Activated CD8-positive, alpha-beta T cell treated with anti-CD3 and anti-CD28 coated beads, Interleukin-2, amount 10 ng/mL, durations not matched to agents 7 days and 5 days (primary cell): ENCODE results near the gene FBXO44. TPM values are rescaled to one million over a fixed set of nuclear protein-coding genes. Genes with fewer than 3 reads are reported as not detected.

ENCODE experiments used
- ATAC-seq: fragments of 150-1000 bp; cut with Tn5 transposase; one replicate; pipeline ENCODE4 v1.10.0; 2021; ENCODE audit warnings: moderate library complexity
- CTCF ChIA-PET: fragments of 350-600 bp; sonication (Branson Sonifier 250); formaldehyde crosslinking; loops from one replicate; lab custom pipeline; 2021; ENCODE audit warnings: antibody characterized with exemption; lab: Charles Lee
- POLR2A ChIA-PET: fragments of 350-600 bp; sonication (Branson Sonifier 250); formaldehyde crosslinking; loops from one replicate; lab custom pipeline; 2021; ENCODE audit warnings: antibody characterized with exemption; lab: Charles Lee
- DNase-seq: peaks from one replicate; pipeline ENCODE4 v3.0.0-alpha.2; 2020
- H3K27ac Mint-ChIP-seq: one replicate; pipeline ENCODE4 v1.8.0; 2021; ENCODE audit warnings: mild to moderate bottlenecking, mixed read lengths
- H3K27me3 Mint-ChIP-seq: one replicate; pipeline ENCODE4 v1.8.0; 2021; ENCODE audit warnings: low read depth, mixed read lengths
- H3K36me3 Mint-ChIP-seq: one replicate; pipeline ENCODE4 v1.8.0; 2021; ENCODE audit warnings: low read depth, mixed read lengths
- H3K4me1 Mint-ChIP-seq: one replicate; pipeline ENCODE4 v1.8.0; 2021; ENCODE audit warnings: low read depth, mixed read lengths
- H3K4me3 Mint-ChIP-seq: one replicate; pipeline ENCODE4 v1.8.0; 2021; ENCODE audit warnings: mild to moderate bottlenecking, mixed read lengths
- H3K9me3 Mint-ChIP-seq: one replicate; pipeline ENCODE4 v1.8.0; 2022; ENCODE audit warnings: mixed read lengths; ENCODE audit not compliant: insufficient read depth
- total RNA-seq, 2 experiments: library from RNA; stranded (reverse); gene quantifications; one replicate each; pipeline ENCODE4 v1.2.3, GENCODE V29; 2021

Gene FBXO44
- total RNA-seq, 2 experiments from 2014 or later, result 39.7 to 42.3 TPM

DNA sequence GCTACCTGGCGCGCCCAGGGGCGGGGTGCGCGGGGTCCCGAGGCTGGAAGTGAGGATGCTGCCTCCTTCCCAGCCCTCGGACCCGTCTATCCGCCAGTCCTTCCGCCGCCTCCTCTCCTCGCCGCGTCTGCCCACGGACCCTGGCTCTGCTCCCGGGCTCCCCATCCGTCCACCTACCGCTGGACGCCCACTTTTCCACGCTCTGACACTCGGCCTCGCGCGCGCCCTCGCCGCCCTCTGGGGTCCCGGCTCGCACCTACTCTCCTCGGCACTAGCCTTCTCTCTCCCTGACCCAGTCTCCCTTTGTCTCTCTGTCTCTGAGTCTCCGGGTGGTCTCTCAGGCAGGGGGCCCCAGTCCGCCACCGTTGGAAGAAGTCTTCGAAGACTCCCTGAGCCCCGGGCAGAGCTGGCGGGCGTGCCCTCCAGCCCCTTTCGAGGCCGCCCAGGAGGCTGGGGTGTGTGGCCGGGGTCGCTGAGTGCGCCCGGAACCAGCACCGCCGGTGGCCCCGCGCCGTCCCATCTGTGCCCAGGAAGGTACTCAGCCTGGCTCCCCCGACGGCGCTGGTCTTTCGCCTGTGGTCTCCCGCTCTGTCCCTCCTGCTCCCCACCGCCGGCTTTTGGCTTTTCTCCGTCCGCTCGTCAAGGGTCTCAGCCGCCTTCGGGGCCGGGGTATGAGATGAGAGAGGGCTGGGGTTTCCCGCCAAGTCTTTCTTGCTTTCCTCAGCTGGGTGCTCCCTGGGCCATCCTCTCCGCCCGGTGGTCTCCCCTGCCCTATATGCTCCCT lies 37.4 kb downstream of the FBXO44 start:
- Mint-ChIP-seq H3K9me3 (no peaks in the 10 kb centered on the region), H3K27me3 (peaks cover 41% of the 10 kb centered on the region), H3K4me3 (peak overlapping the region; percentile 71), H3K4me1 (peaks cover 38% of the 10 kb centered on the region), H3K27ac (peak overlapping the region; percentile 91), H3K36me3 (peaks cover 1% of the 10 kb centered on the region)
- ChIA-PET CTCF (interaction anchor here (0.7 to 1.2 kb wide), 2 partner anchors 27 kb away, joined by 5 to 8 read pairs; no protein-coding TSS in a partner anchor), POLR2A (interaction anchor here (0.7 to 1.2 kb wide), 3 partner anchors 11 to 216 kb away, joined by 3 to 7 read pairs (median 4); partner anchors contain the start of gene MAD2L2)
- DNase-seq (no peak), ATAC-seq (peak; percentile 12)

DNA sequence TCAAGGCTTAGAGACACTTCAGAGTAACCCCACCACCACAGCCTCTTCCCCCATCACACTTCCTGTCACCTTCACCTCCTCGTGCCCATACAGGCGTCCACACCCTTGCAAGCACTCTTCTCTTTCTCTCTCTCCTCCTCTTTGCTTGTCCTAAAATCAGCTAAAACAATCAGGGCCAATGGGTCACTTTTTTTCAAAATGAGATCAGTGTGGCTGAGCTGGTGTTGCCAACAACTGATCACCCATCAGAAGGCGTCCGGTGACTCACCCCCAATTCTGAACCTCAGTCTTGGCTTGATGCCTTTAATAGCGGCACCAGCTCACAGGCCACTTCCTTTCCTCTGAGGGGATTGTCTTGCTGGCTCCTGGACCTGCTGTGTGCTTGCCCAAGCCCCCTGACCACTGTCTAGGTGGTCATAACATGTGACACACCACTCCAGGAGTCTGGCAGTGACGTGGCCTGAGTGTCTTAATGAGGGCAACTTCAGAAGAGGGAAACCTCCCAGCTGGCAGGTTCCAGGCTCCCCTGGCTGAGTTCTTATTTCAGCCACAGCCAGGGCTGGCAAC lies 38.4 kb downstream of the FBXO44 start:
- peak overlapping the region; percentile 71 for H3K4me3 Mint-ChIP-seq
- no peaks in the 10 kb centered on the region for H3K9me3 Mint-ChIP-seq
- H3K27ac Mint-ChIP-seq, result peak overlapping the region; percentile 91
- peaks cover 1% of the 10 kb centered on the region for H3K36me3 Mint-ChIP-seq
- peak; percentile 67 for ATAC-seq
- H3K27me3 Mint-ChIP-seq, result peaks cover 35% of the 10 kb centered on the region
- CTCF ChIA-PET, result interaction anchor here (0.7 to 1.4 kb wide), 4 partner anchors 11 to 28 kb away, joined by 3 to 8 read pairs (median 4); no protein-coding TSS in a partner anchor
- DNase-seq, result peak; percentile 74
- POLR2A ChIA-PET, result interaction anchor here (0.9 to 1.5 kb wide), 4 partner anchors 12 to 217 kb away, joined by 3 to 7 read pairs (median 5); partner anchors contain the start of genes FBXO6 and MAD2L2
- H3K4me1 Mint-ChIP-seq, result peaks cover 45% of the 10 kb centered on the region

DNA sequence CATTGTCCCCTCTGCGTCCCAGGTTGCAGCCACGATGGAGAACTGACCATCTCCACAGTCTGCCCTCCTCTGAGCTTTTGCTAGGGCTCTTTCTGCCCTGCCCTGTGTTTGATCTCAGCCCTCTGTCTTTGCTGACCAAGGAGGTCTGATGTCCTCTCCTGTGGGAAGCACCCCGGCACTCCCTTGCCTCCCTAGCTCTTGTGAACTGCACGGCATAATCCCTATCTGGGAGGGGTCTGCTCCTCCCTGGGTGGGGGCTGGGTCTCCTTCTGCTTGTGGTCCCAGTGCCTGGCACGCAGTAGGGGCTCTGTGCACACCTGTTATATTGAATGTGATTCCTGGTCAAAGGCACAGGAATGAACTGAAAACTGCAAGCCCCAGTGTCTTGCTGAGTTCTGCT lies 39.2 kb downstream of the FBXO44 start:
- Mint-ChIP-seq H3K27me3 (peaks cover 37% of the 10 kb centered on the region), H3K36me3 (peaks cover 1% of the 10 kb centered on the region), H3K4me3 (peak overlapping the region; percentile 29), H3K27ac (peak overlapping the region; percentile 91), H3K4me1 (peaks cover 49% of the 10 kb centered on the region), H3K9me3 (no peaks in the 10 kb centered on the region)
- ChIA-PET CTCF (interaction anchor here (0.9 to 1.4 kb wide), 2 partner anchors 12 to 17 kb away, joined by 3 to 4 read pairs; no protein-coding TSS in a partner anchor), POLR2A (interaction anchor here (0.5 to 1.6 kb wide), 4 partner anchors 13 to 216 kb away, joined by 3 to 7 read pairs (median 6); partner anchors contain the start of gene MAD2L2)
- no peak for ATAC-seq
- DNase-seq, result no peak

DNA sequence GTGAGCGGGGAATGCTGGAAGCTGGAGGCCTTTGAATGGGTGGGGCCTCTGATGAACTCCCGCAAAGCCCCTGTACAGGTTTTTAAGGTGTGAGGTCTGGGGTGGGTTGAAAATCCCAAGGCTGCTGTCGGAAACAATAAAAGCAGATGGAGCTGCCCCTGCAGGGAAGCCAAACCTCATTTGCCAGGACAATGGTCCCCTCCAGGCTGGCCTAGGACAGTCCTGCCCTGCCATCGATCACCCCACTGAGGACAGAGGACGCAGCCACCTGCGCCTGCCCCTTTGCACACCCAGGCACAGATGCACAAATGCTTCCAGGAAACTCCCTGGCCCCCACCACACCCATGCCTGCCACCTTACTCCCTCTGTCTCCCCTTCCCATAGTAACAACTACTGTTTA lies 41.2 kb downstream of the FBXO44 start:
- Mint-ChIP-seq H3K36me3 (peaks cover 1% of the 10 kb centered on the region), H3K4me1 (peaks cover 36% of the 10 kb centered on the region), H3K27me3 (peaks cover 26% of the 10 kb centered on the region), H3K27ac (no peak overlapping the region), H3K9me3 (no peaks in the 10 kb centered on the region), H3K4me3 (no peak overlapping the region)
- DNase-seq (no peak), ATAC-seq (no peak)
- CTCF ChIA-PET, result interaction anchor here (1.4 to 2.8 kb wide), 2 partner anchors 14 to 24 kb away, joined by 3 to 7 read pairs; no protein-coding TSS in a partner anchor
- POLR2A ChIA-PET, result interaction anchor here (1.0 kb wide), 1 partner anchor 214 kb away, joined by 3 read pairs; no protein-coding TSS in a partner anchor

DNA sequence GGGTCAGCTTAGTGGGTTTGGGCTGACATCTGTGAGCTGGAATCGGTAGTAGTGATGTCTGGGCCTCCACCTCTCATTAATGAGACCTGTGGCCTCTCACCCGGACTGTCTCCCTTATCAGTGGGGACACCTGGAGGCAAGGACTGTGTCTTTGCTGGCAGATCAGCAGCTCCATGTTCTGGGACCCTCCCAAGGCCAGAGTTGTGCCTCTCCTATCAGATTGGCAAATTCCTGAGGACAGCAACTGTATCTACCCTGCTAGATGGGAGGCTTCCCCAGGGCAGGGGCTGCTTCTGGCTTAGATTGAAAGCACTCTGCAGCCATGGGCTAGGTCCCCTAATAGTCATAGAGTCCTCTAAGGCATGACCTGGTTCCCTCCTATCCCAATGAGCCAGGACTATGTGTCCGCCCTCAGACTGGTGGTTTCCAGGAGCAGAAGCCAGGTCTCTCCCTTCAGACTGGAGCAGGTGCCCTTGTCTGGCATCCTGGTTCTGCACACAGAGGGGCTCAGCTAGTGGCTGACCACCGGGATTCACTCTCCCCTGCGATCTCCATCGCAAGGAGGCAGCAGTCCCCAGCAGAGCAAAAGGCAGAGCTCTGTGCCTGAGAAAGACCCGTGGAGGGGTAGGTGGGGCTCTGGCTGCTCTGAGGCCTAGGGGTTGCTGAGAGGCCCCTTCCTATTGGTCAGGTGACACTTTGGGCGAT lies 42.7 kb downstream of the FBXO44 start:
- POLR2A ChIA-PET, result interaction anchor here (1.0 kb wide), 1 partner anchor 213 kb away, joined by 3 read pairs; no protein-coding TSS in a partner anchor

DNA sequence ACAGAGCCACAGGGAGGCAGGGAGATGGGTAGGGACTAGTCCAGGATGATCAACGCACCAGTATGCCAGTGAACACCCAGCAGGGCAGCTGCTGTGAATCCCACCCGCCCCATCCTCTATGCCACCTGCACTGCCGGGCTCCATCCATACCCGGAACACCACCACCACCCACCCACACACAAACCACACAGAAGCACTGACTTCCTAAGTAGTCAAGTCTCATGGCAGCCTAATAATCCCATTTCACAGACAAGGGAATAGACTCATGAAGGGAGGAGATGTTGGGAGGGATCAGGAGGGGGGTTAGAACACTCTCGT lies 43.2 kb downstream of the FBXO44 start:
- H3K27ac Mint-ChIP-seq, result no peak overlapping the region
- peaks cover 1% of the 10 kb centered on the region for H3K36me3 Mint-ChIP-seq
- no peak for ATAC-seq
- ChIA-PET CTCF (interaction anchor here (1.5 to 2.5 kb wide), 2 partner anchors 10 to 21 kb away, joined by 3 to 8 read pairs; no protein-coding TSS in a partner anchor), POLR2A (no interaction called here)
- H3K27me3 Mint-ChIP-seq, result peaks cover 19% of the 10 kb centered on the region
- H3K4me1 Mint-ChIP-seq, result peaks cover 27% of the 10 kb centered on the region
- no peak for DNase-seq
- no peak overlapping the region for H3K4me3 Mint-ChIP-seq
- H3K9me3 Mint-ChIP-seq, result no peaks in the 10 kb centered on the region

More for the DNA sequence above, 42.7 kb downstream of the FBXO44 start:
- Mint-ChIP-seq H3K36me3 (peaks cover 1% of the 10 kb centered on the region), H3K4me3 (no peak overlapping the region), H3K9me3 (no peaks in the 10 kb centered on the region), H3K27me3 (peaks cover 23% of the 10 kb centered on the region), H3K4me1 (peaks cover 32% of the 10 kb centered on the region), H3K27ac (no peak overlapping the region)
- ATAC-seq, result no peak
- CTCF ChIA-PET, result interaction anchor here (1.5 to 2.8 kb wide), 3 partner anchors 11 to 22 kb away, joined by 3 to 8 read pairs (median 7); no protein-coding TSS in a partner anchor
- no peak for DNase-seq

DNA sequence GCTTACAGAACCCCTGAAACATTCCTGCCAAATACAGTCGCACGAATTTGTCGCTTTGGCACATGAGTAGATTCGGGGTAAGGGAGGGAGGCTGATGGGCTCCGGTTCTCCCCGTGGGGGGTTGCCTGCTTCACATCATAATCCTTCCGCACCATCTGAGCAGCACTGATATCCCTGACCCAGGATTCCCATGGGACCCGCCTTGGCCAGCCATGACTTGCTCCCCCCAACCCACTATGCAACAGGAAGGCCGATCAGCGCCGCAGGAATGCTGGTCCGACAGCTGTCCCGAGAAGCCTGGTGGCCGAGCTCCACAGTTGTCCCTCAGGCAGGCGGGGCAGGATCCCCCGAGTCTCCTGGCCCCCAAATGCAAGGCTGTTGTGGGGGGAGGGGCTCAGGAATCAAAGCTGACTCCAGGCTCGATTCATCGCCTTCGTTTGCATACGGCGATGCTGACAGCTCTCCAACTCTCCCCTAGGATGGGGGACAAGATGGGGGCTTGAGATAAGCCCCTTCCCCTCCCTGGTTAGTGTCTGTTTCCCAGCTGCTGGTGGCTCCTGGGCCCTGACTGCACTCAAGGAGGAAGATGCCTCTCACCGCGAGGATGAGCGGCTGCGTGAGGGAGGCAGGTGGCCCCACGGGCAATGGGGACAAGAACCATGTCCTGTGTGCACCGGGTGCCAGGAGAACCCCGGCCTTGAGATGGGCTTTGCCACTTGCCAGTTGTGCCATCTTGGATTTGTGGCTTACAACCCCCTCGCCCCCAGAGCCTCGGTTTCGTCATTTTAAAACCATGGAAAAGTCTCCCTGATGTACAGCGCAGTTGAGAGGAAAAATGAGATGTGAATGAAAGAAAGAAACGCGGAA lies 46.2 kb downstream of the FBXO44 start:
- DNase-seq (no peak), ATAC-seq (no peak)
- no peaks in the 10 kb centered on the region for H3K36me3 Mint-ChIP-seq
- CTCF ChIA-PET, result interaction anchor here (0.8 to 1.4 kb wide), 2 partner anchors 19 to 36 kb away, joined by 3 to 4 read pairs; partner anchors contain the start of gene MAD2L2
- H3K27me3 Mint-ChIP-seq, result peaks cover 24% of the 10 kb centered on the region
- H3K9me3 Mint-ChIP-seq, result no peaks in the 10 kb centered on the region
- no peak overlapping the region for H3K4me3 Mint-ChIP-seq
- H3K4me1 Mint-ChIP-seq, result peaks cover 21% of the 10 kb centered on the region
- POLR2A ChIA-PET, result interaction anchor here (1.2 to 1.7 kb wide), 2 partner anchors 41 to 208 kb away, joined by 3 to 5 read pairs; no protein-coding TSS in a partner anchor
- no peak overlapping the region for H3K27ac Mint-ChIP-seq

DNA sequence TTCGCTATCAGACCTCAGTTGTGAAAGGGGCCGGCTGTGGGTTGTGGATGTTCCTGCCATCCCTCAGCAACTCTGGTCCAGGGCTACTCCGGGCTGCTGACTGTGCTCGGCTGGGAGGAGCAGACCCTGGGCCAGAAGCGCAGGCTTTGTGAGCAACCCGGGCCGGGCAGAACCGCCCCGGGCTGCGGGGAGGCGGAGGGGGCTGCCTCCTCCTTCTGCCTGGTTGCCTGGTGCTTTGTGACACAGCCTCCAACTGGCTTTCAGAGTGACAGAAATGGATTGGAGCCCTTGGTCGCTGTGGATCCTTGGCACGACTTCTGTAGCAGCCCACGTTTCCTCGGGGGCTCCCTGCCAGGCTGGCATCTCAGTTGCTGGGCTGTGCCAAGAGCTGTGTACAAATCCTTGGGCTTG lies 46.9 kb downstream of the FBXO44 start:
- ChIA-PET CTCF (no interaction called here), POLR2A (interaction anchor here (1.2 to 1.7 kb wide), 2 partner anchors 42 to 207 kb away, joined by 3 to 5 read pairs; no protein-coding TSS in a partner anchor)
- H3K4me1 Mint-ChIP-seq, result peaks cover 21% of the 10 kb centered on the region
- DNase-seq (no peak), ATAC-seq (no peak)
- no peaks in the 10 kb centered on the region for H3K36me3 Mint-ChIP-seq
- no peak overlapping the region for H3K4me3 Mint-ChIP-seq
- H3K27me3 Mint-ChIP-seq, result peaks cover 24% of the 10 kb centered on the region
- no peak overlapping the region for H3K27ac Mint-ChIP-seq
- no peaks in the 10 kb centered on the region for H3K9me3 Mint-ChIP-seq

DNA sequence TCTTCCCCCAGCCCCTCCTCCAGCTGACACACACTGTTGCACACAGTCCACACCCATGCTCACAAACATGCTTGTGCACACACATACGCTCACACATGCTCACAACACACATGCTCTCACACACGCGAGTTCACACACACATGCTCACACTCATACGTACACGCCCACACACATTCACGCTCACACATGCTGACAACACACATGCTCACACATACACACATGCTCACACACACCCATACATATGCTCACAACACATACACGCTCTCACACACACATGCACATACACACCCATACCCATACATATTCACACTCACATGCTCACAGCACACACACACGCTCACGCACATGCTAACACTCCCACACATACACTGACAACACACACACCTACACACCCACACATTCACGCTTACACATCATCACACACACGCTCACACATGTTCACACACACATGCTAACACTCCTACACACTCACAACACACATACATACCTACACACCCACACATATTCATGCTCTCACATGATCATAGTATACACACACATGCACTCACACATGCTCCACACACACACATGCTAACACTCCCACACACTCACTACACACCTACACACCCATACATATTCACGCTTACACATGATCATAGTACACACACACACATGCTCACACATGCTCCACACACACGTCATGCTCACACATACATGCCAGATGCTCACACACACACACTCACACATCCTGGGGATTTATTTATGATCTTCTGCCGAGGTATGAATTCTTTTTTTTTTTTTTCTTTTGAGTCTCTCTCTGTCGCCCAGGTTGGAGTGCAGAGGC lies 47.5 kb downstream of the FBXO44 start:
- ChIA-PET POLR2A (no interaction called here), CTCF (no interaction called here)
- peaks cover 24% of the 10 kb centered on the region for H3K27me3 Mint-ChIP-seq
- ATAC-seq (no peak), DNase-seq (no peak)
- H3K36me3 Mint-ChIP-seq, result no peaks in the 10 kb centered on the region
- no peak overlapping the region for H3K27ac Mint-ChIP-seq
- H3K4me3 Mint-ChIP-seq, result no peak overlapping the region
- no peaks in the 10 kb centered on the region for H3K9me3 Mint-ChIP-seq
- H3K4me1 Mint-ChIP-seq, result peaks cover 19% of the 10 kb centered on the region
